K562 (cell line): ENCODE data around the gene ACBD6. TPM values are rescaled to one million over a fixed set of nuclear protein-coding genes. Genes with fewer than 3 reads are reported as not detected.

Source experiments
- FOXA3 ChIP-seq, 2 experiments: fragments of 450-650 bp in 1 of 2; sonication (generic) in 1 of 2; formaldehyde crosslinking; IDR thresholded peaks in 1 of 2; conservative IDR thresholded peaks in 1 of 2; 2 replicates each; pipeline versions ENCODE4 v1.4.0 to v1.8.0; 2020 to 2022; ENCODE audit warnings: mild to moderate bottlenecking in 2 of 2, missing genetic modification reagents in 1 of 2
- MEF2D ChIP-seq: conservative IDR thresholded peaks from 2 replicates; pipeline ENCODE4 v1.6.1; 2016; ENCODE audit warnings: low read depth, missing genetic modification characterization, missing compliant biosample characterization
- MTF1 ChIP-seq: fragments of 250-450 bp; sonication (Bioruptor Pico); IDR thresholded peaks from 2 replicates; pipeline ENCODE4 v1.9.0; 2021; ENCODE audit warnings: moderate library complexity, mild to moderate bottlenecking, inconsistent platforms, borderline replicate concordance
- NFE2 ChIP-seq: IDR thresholded peaks from 2 replicates; pipeline ENCODE4 v1.6.1; 2014; ENCODE audit warnings: antibody characterized with exemption, low read depth
- PYGO2 ChIP-seq: fragments of 450-650 bp; IDR thresholded peaks from 2 replicates; pipeline ENCODE4 v1.6.1; 2016; ENCODE audit warnings: mild to moderate bottlenecking, missing genetic modification characterization, moderate library complexity, missing compliant biosample characterization
- RUNX1 ChIP-seq: sonication (generic); IDR thresholded peaks from 2 replicates; pipeline ENCODE4 v1.6.1; 2016; ENCODE audit warnings: antibody characterized with exemption, low read depth
- SMARCC2 ChIP-seq: fragments of 450-650 bp; IDR thresholded peaks from 2 replicates; pipeline ENCODE4 v1.6.1; 2017; ENCODE audit warnings: antibody characterized with exemption, moderate library complexity, mild to moderate bottlenecking, low read depth
- SRF ChIP-seq, 2 experiments: fragments of 250-450, 450-650 bp in 1 of 2; sonication (Bioruptor Pico) in 1 of 2; sonication (generic) in 1 of 2; formaldehyde crosslinking; IDR thresholded peaks; 2 replicates each; pipeline versions ENCODE4 v1.5.0 to v1.5.1; 2020 to 2022; ENCODE audit warnings: mild to moderate bottlenecking in 1 of 2, missing genetic modification reagents in 1 of 2
- ZBTB8A ChIP-seq: fragments of 450-650 bp; IDR thresholded peaks from 2 replicates; pipeline ENCODE4 v1.6.1; 2018; ENCODE audit warnings: mild to moderate bottlenecking, moderate library complexity; ENCODE audit not compliant: partially characterized antibody
- ZNF134 ChIP-seq: fragments of 250-450 bp; sonication (Bioruptor Pico); conservative IDR thresholded peaks from 2 replicates; pipeline ENCODE4 v1.4.0; 2020
- polyA plus RNA-seq, 8 experiments: library from polyadenylated mRNA; depleted of rRNA in 4 of 8; stranded (reverse) in 5 of 8; unstranded in 3 of 8; fragments of >200 nt; fragmentation: Nextera tagmentation in 2 of 8; fragmentation: Illumina TruSeq in 1 of 8; extraction: Ambion mirVana in 2 of 8; extraction: Trizol in 1 of 8; gene quantifications; 2 replicates each; pipeline versions ENCODE4 v1.2.1 to v1.2.3, GENCODE V29; 2011 to 2014; ENCODE audit warnings: inconsistent platforms in 1 of 8, missing spikeins in 1 of 8
- total RNA-seq, 7 experiments: library from RNA; depleted of rRNA in 6 of 7; stranded (reverse); fragments of >200 nt in 6 of 7; fragmentation: Illumina TruSeq in 2 of 7; extraction: Trizol in 2 of 7; gene quantifications; 2 replicates each; pipeline versions ENCODE4 v1.2.1 to v1.2.3, GENCODE V29; 2011 to 2021; ENCODE audit warnings: low replicate concordance in 1 of 7
- TF ChIP-seq, protein P1 (sequence below): fragments of 250-450 bp; sonication (Bioruptor Pico); IDR thresholded peaks from 2 replicates; pipeline ENCODE4 v1.4.0; 2020; ENCODE audit warnings: mild to moderate bottlenecking, moderate library complexity
- TF ChIP-seq, protein P2 (sequence below), 2 experiments: fragments of 450-650 bp; formaldehyde crosslinking in 1 of 2; IDR thresholded peaks; 2 replicates each; pipeline versions ENCODE4 v1.4.0 to v1.6.1; 2014 to 2020; ENCODE audit warnings: mild to moderate bottlenecking in 2 of 2, borderline replicate concordance in 1 of 2, low read depth in 1 of 2
- TF ChIP-seq, protein P3 (sequence below): fragments of 250-450 bp; sonication (Bioruptor Pico); IDR thresholded peaks from 2 replicates; pipeline ENCODE4 v1.9.0; 2021; ENCODE audit warnings: mild to moderate bottlenecking

ACBD6 gene
- total and polyA plus RNA-seq, 9 of the 15 experiments (the other 6 are each of a cell fraction or from before 2014, with no cell fraction given), result 16.9 to 107 (median 77.7) TPM

DNA sequence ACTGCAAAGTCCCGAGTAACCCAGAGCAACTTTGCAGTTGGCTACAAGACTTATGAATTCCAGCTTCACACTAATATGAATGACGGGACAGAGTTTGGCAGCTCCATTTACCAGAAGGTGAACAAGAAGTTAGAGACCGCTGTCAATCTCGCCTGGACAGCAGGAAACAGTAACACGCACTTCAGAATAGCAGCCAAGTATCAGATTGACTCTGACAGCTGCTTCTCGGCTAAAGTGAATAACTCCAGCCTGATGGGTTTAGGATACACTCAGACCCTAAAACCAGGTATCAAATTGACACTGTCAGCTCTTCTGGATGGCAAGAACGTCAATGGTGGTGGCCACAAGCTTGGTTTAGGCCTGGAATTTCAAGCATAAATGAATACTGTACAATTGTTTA, 66.8 kb downstream of the ACBD6 start (continued):
- no peak for TF ChIP-seq ZBTB8A
- TF ChIP-seq RUNX1, result no peak
- TF ChIP-seq FOXA3 (CRISPR knock-in tag; conservative IDR thresholded peaks at IDR 0.05 in 1 of 2, IDR thresholded peaks at IDR 0.05 in 1 of 2), result no peak
- TF ChIP-seq PYGO2 (tag), result no peak
- TF ChIP-seq MTF1, result no peak
- TF ChIP-seq SMARCC2, result no peak
- TF ChIP-seq NFE2, result no peak
- TF ChIP-seq, protein P1, sequence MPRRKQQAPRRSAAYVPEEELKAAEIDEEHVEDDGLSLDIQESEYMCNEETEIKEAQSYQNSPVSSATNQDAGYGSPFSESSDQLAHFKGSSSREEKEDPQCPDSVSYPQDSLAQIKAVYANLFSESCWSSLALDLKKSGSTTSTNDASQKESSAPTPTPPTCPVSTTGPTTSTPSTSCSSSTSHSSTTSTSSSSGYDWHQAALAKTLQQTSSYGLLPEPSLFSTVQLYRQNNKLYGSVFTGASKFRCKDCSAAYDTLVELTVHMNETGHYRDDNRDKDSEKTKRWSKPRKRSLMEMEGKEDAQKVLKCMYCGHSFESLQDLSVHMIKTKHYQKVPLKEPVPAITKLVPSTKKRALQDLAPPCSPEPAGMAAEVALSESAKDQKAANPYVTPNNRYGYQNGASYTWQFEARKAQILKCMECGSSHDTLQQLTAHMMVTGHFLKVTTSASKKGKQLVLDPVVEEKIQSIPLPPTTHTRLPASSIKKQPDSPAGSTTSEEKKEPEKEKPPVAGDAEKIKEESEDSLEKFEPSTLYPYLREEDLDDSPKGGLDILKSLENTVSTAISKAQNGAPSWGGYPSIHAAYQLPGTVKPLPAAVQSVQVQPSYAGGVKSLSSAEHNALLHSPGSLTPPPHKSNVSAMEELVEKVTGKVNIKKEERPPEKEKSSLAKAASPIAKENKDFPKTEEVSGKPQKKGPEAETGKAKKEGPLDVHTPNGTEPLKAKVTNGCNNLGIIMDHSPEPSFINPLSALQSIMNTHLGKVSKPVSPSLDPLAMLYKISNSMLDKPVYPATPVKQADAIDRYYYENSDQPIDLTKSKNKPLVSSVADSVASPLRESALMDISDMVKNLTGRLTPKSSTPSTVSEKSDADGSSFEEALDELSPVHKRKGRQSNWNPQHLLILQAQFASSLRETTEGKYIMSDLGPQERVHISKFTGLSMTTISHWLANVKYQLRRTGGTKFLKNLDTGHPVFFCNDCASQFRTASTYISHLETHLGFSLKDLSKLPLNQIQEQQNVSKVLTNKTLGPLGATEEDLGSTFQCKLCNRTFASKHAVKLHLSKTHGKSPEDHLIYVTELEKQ (CRISPR knock-in tag), result no peak
- no peak for TF ChIP-seq ZNF134 (CRISPR knock-in tag)
- TF ChIP-seq MEF2D, result no peak
- no peak for TF ChIP-seq SRF (CRISPR knock-in tag; IDR thresholded peaks at IDR 0.05)
- TF ChIP-seq, protein P2, sequence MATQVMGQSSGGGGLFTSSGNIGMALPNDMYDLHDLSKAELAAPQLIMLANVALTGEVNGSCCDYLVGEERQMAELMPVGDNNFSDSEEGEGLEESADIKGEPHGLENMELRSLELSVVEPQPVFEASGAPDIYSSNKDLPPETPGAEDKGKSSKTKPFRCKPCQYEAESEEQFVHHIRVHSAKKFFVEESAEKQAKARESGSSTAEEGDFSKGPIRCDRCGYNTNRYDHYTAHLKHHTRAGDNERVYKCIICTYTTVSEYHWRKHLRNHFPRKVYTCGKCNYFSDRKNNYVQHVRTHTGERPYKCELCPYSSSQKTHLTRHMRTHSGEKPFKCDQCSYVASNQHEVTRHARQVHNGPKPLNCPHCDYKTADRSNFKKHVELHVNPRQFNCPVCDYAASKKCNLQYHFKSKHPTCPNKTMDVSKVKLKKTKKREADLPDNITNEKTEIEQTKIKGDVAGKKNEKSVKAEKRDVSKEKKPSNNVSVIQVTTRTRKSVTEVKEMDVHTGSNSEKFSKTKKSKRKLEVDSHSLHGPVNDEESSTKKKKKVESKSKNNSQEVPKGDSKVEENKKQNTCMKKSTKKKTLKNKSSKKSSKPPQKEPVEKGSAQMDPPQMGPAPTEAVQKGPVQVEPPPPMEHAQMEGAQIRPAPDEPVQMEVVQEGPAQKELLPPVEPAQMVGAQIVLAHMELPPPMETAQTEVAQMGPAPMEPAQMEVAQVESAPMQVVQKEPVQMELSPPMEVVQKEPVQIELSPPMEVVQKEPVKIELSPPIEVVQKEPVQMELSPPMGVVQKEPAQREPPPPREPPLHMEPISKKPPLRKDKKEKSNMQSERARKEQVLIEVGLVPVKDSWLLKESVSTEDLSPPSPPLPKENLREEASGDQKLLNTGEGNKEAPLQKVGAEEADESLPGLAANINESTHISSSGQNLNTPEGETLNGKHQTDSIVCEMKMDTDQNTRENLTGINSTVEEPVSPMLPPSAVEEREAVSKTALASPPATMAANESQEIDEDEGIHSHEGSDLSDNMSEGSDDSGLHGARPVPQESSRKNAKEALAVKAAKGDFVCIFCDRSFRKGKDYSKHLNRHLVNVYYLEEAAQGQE (IDR thresholded peaks at IDR 0.05; ENCODE audit: borderline replicate concordance), result no peak
- TF ChIP-seq, protein P2 (CRISPR knock-in tag; IDR thresholded peaks at IDR 0.05; ENCODE audit: low read depth), result no peak
- TF ChIP-seq, protein P3, sequence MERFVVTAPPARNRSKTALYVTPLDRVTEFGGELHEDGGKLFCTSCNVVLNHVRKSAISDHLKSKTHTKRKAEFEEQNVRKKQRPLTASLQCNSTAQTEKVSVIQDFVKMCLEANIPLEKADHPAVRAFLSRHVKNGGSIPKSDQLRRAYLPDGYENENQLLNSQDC (CRISPR knock-in tag), result no peak
- TF ChIP-seq, all 486 proteins: peak for 0
